ENCODE measurements around the gene ACE2.

DNA sequence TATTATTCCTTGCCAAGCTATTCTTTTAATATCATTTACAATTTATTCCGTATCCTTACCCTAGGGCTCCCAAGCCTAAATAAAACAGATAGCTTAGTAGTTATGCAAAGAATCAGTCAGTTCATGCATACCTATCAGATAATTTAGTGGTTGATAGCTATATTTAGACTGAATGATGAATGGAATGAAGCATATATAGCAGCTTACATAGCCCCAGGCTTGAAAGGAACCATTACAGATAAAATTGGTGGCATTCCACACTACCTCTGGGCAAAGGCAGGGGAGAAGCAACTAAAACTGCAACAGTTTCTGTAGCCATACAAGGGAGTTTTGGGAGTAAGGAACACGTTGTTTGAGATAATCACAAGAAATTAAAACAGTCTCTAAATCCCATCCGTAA, 2.7 kb downstream of the ACE2 start:
- TF ChIP-seq, protein P1, sequence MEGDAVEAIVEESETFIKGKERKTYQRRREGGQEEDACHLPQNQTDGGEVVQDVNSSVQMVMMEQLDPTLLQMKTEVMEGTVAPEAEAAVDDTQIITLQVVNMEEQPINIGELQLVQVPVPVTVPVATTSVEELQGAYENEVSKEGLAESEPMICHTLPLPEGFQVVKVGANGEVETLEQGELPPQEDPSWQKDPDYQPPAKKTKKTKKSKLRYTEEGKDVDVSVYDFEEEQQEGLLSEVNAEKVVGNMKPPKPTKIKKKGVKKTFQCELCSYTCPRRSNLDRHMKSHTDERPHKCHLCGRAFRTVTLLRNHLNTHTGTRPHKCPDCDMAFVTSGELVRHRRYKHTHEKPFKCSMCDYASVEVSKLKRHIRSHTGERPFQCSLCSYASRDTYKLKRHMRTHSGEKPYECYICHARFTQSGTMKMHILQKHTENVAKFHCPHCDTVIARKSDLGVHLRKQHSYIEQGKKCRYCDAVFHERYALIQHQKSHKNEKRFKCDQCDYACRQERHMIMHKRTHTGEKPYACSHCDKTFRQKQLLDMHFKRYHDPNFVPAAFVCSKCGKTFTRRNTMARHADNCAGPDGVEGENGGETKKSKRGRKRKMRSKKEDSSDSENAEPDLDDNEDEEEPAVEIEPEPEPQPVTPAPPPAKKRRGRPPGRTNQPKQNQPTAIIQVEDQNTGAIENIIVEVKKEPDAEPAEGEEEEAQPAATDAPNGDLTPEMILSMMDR (conservative IDR thresholded peaks at IDR 0.05 in 1 of 2, IDR thresholded peaks at IDR 0.05 in 1 of 2; ENCODE audit: low read depth in 1 of 2, low read length in 2 of 2) = no peak
- no peak for TF ChIP-seq EZH2 (IDR thresholded peaks at IDR 0.05; ENCODE audit: low read length, missing control alignments)
